HG03066 (cell line): ENCODE data around the gene TSPAN3.
A peak's percentile ranks its signal among the peaks of the same experiment; 100 is the strongest.

Experiments used
- ATAC-seq: cut with Tn5 transposase; IDR thresholded peaks from one replicate; pipeline ENCODE4 v1.9.1; 2021; ENCODE audit warnings: low read depth; ENCODE audit not compliant: unreplicated experiment

The TSPAN3 gene

GRCh38 chr15:77085297-77085696 lies 14.4 kb upstream of the TSPAN3 start:
- no peak for ATAC-seq

- ATAC-seq: no peak
These were observed 13.5 kb upstream of the TSPAN3 start for GRCh38 chr15:77084436-77084835.

GRCh38 chr15:77083381-77084160 lies 12.7 kb upstream of the TSPAN3 start:
- ATAC-seq: peak; percentile 74

GRCh38 chr15:77081971-77082370 lies 11.1 kb upstream of the TSPAN3 start:
- ATAC-seq: no peak

- no peak for ATAC-seq
These were observed 5.5 kb upstream of the TSPAN3 start for GRCh38 chr15:77076323-77076915.

- ATAC-seq: no peak
These were observed 4.6 kb upstream of the TSPAN3 start for GRCh38 chr15:77075528-77075927.

- no peak for ATAC-seq
These were observed 3.4 kb upstream of the TSPAN3 start for GRCh38 chr15:77074350-77074749.

- no peak for ATAC-seq
These were observed 655 bp upstream of the TSPAN3 start for GRCh38 chr15:77071305-77072223.

GRCh38 chr15:77070180-77070494 lies 772 bp downstream of the TSPAN3 start:
- no peak for ATAC-seq

- ATAC-seq: no peak
These were observed 1.3 kb downstream of the TSPAN3 start for GRCh38 chr15:77069521-77070121.

GRCh38 chr15:77068633-77069032 lies 2.3 kb downstream of the TSPAN3 start:
- ATAC-seq: no peak

GRCh38 chr15:77067691-77068367 lies 3.1 kb downstream of the TSPAN3 start:
- no peak for ATAC-seq

GRCh38 chr15:77066971-77067690 lies 3.8 kb downstream of the TSPAN3 start:
- ATAC-seq: no peak

- ATAC-seq: no peak
These were observed 6.2 kb downstream of the TSPAN3 start for GRCh38 chr15:77064539-77065308.

- no peak for ATAC-seq
These were observed 6.8 kb downstream of the TSPAN3 start for GRCh38 chr15:77064063-77064462.

- ATAC-seq: no peak
These were observed 7.7 kb downstream of the TSPAN3 start for GRCh38 chr15:77063249-77063648.

- no peak for ATAC-seq
These were observed 10.4 kb downstream of the TSPAN3 start for GRCh38 chr15:77060546-77060945.

GRCh38 chr15:77059786-77060361 lies 11.0 kb downstream of the TSPAN3 start:
- peak; percentile 73 for ATAC-seq

- no peak for ATAC-seq
These were observed 12.4 kb downstream of the TSPAN3 start for GRCh38 chr15:77058468-77058867.
